IMR-90 (cell line): ENCODE data around the gene SLC40A1. TPM values are rescaled to one million over a fixed set of nuclear protein-coding genes. Genes with fewer than 3 reads are reported as not detected.

Source experiments
- ATAC-seq: fragments of 200-7000 bp; cut with Tn5 transposase; 2 replicates; pipeline ENCODE4 v1.9.1; 2020; ENCODE audit warnings: low read depth, mild to moderate bottlenecking, moderate library complexity
- BruUV-seq: library from RNA; stranded (reverse); fragments of 400-500 nt; replicated peaks from 2 replicates; lab custom pipeline; 2021; lab: Mats Ljungman, UMichigan
- CTCF ChIA-PET: fragments of 300-600 bp; formaldehyde crosslinking; extraction: SDS; loops from one replicate; lab custom pipeline; 2021; ENCODE audit warnings: antibody characterized with exemption; lab: Yijun Ruan, JAX
- POLR2A ChIA-PET: fragments of 300-600 bp; sonication (Branson Sonifier 250); formaldehyde crosslinking; loops from one replicate; lab custom pipeline; 2022; ENCODE audit warnings: antibody characterized with exemption; ENCODE audit not compliant: unreplicated experiment; lab: Charles Lee
- DNase-seq: peaks from one replicate; pipeline ENCODE4 v3.0.0; 2013
- H2AFZ ChIP-seq: replicated peaks from 2 replicates; pipeline ENCODE3; 2013; ENCODE audit warnings: low read length, mild to moderate bottlenecking; ENCODE audit not compliant: poor library complexity
- H2AK5ac ChIP-seq: 2 replicates; pipeline ENCODE4 v1.6.1; 2013; ENCODE audit warnings: low read depth, low read length, inconsistent platforms
- H2AK9ac ChIP-seq: replicated peaks from 2 replicates; pipeline ENCODE3; 2013; ENCODE audit warnings: mild to moderate bottlenecking, low read depth, low read length, moderate library complexity; ENCODE audit not compliant: poor library complexity
- H2BK120ac ChIP-seq: 2 replicates; pipeline ENCODE4 v1.6.1; 2013; ENCODE audit warnings: low read depth, low read length, inconsistent platforms
- H2BK15ac ChIP-seq: 3 replicates; pipeline ENCODE4 v1.6.1; 2013; ENCODE audit warnings: low read depth, low read length, inconsistent platforms
- H2BK20ac ChIP-seq: 2 replicates; pipeline ENCODE4 v1.6.1; 2013; ENCODE audit warnings: low read depth, mild to moderate bottlenecking, inconsistent platforms, low read length, moderate library complexity
- H2BK5ac ChIP-seq: 2 replicates; pipeline ENCODE4 v1.6.1; 2013; ENCODE audit warnings: mild to moderate bottlenecking, low read depth, low read length, inconsistent platforms; ENCODE audit not compliant: poor library complexity, severe bottlenecking
- H3K14ac ChIP-seq: replicated peaks from 2 replicates; pipeline ENCODE4 v1.6.1; 2013; ENCODE audit warnings: low read depth, low read length, inconsistent platforms
- H3K18ac ChIP-seq: 2 replicates; pipeline ENCODE4 v1.6.1; 2013; ENCODE audit warnings: low read depth, low read length, control low read depth
- H3K23ac ChIP-seq: 2 replicates; pipeline ENCODE4 v1.6.1; 2013; ENCODE audit warnings: low read depth, low read length, inconsistent platforms
- H3K27ac ChIP-seq: 2 replicates; pipeline ENCODE4 v1.5.1; 2013; ENCODE audit warnings: mild to moderate bottlenecking, control low read depth, low read length; ENCODE audit not compliant: insufficient read depth
- H3K27me3 ChIP-seq: 2 replicates; pipeline ENCODE4 v1.6.1; 2013; ENCODE audit warnings: low read length; ENCODE audit not compliant: control insufficient read depth, insufficient read depth
- H3K36me3 ChIP-seq: 2 replicates; pipeline ENCODE4 v1.6.1; 2013; ENCODE audit warnings: low read length, mixed read lengths; ENCODE audit not compliant: control insufficient read depth, insufficient read depth
- H3K4ac ChIP-seq: 2 replicates; pipeline ENCODE4 v1.6.1; 2013; ENCODE audit warnings: low read depth, low read length, inconsistent platforms
- H3K4me1 ChIP-seq: 2 replicates; pipeline ENCODE4 v1.6.1; 2013; ENCODE audit warnings: low read length, mixed read lengths; ENCODE audit not compliant: control insufficient read depth, insufficient read depth
- H3K4me2 ChIP-seq: 2 replicates; pipeline ENCODE4 v1.6.1; 2013; ENCODE audit warnings: low read depth, mild to moderate bottlenecking, control low read depth, low read length, moderate library complexity
- H3K4me3 ChIP-seq: 2 replicates; pipeline ENCODE4 v1.5.1; 2013; ENCODE audit warnings: low read depth, mild to moderate bottlenecking, control low read depth, low read length, moderate library complexity; ENCODE audit not compliant: insufficient read depth
- H3K56ac ChIP-seq: 2 replicates; pipeline ENCODE4 v1.6.1; 2013; ENCODE audit warnings: low read length, inconsistent platforms; ENCODE audit not compliant: insufficient read depth; ENCODE audit errors: extremely low read depth
- H3K79me1 ChIP-seq, 2 experiments: 2 replicates each; pipeline ENCODE4 v1.6.1; 2013; ENCODE audit warnings: low read length in 2 of 2, inconsistent platforms in 1 of 2, low read depth in 1 of 2
- H3K9ac ChIP-seq: 2 replicates; pipeline ENCODE4 v1.6.1; 2013; ENCODE audit warnings: low read depth, low read length, control low read depth
- H3K9me1 ChIP-seq: 2 replicates; pipeline ENCODE4 v1.6.1; 2013; ENCODE audit warnings: low read length, inconsistent platforms; ENCODE audit not compliant: insufficient read depth
- H3K9me3 ChIP-seq: 2 replicates; pipeline ENCODE4 v1.6.1; 2013; ENCODE audit warnings: low read length; ENCODE audit not compliant: control insufficient read depth, insufficient read depth
- H4K20me1 ChIP-seq: 2 replicates; pipeline ENCODE4 v1.6.1; 2013; ENCODE audit warnings: low read length, inconsistent platforms; ENCODE audit not compliant: insufficient read depth
- H4K5ac ChIP-seq: 2 replicates; pipeline ENCODE4 v1.6.1; 2013; ENCODE audit warnings: mild to moderate bottlenecking, low read depth, low read length, control low read depth
- H4K8ac ChIP-seq, 2 experiments: 2 replicates each; pipeline ENCODE4 v1.6.1; 2013; ENCODE audit warnings: low read depth in 2 of 2, low read length in 2 of 2, control low read depth in 1 of 2, inconsistent platforms in 1 of 2
- H4K91ac ChIP-seq: 2 replicates; pipeline ENCODE4 v1.6.1; 2013; ENCODE audit warnings: low read depth, low read length, inconsistent platforms; ENCODE audit not compliant: insufficient read depth
- BHLHE40 ChIP-seq: fragments of 150-350 bp; IDR thresholded peaks from 2 replicates; pipeline ENCODE4 v1.6.1; 2016; ENCODE audit warnings: mild to moderate bottlenecking, low read depth, low read length
- CEBPB ChIP-seq: IDR thresholded peaks from 2 replicates; pipeline ENCODE4 v1.6.1; 2012; ENCODE audit warnings: low read depth, low read length, improper control_type of control experiment
- MAFK ChIP-seq: IDR thresholded peaks from 2 replicates; pipeline ENCODE4 v1.6.1; 2012; ENCODE audit warnings: low read depth, low read length, improper control_type of control experiment
- MAZ ChIP-seq: IDR thresholded peaks from 2 replicates; pipeline ENCODE4 v1.6.1; 2012; ENCODE audit warnings: low read depth, mild to moderate bottlenecking, low read length, improper control_type of control experiment, moderate library complexity, borderline replicate concordance
- MXI1 ChIP-seq: IDR thresholded peaks from 2 replicates; pipeline ENCODE4 v1.6.1; 2012; ENCODE audit warnings: low read depth, mild to moderate bottlenecking, low read length, moderate library complexity, borderline replicate concordance
- NFE2L2 ChIP-seq: fragments of 150-350 bp; IDR thresholded peaks from 2 replicates; pipeline ENCODE4 v1.6.1; 2016; ENCODE audit warnings: low read depth, mild to moderate bottlenecking, low read length
- POLR2A ChIP-seq: IDR thresholded peaks from 2 replicates; pipeline ENCODE4 v1.6.1; 2012; ENCODE audit warnings: mild to moderate bottlenecking, low read depth, low read length
- RAD21 ChIP-seq: IDR thresholded peaks from 2 replicates; pipeline ENCODE4 v1.6.1; 2012; ENCODE audit warnings: low read length, improper control_type of control experiment
- SMC3 ChIP-seq: fragments of 150-350 bp; IDR thresholded peaks from 2 replicates; pipeline ENCODE4 v1.6.1; 2016; ENCODE audit warnings: low read depth, mild to moderate bottlenecking, antibody characterized with exemption, low read length, moderate library complexity
- WGBS, 2 experiments: methylation state at CpG; one replicate each; pipeline versions ENCODE4 v1.1.5 to v1.1.7; 2013; ENCODE audit warnings: missing lambda C conversion rate in 2 of 2; ENCODE audit not compliant: insufficient read length in 1 of 2; ENCODE audit errors: extremely low coverage in 2 of 2; 5-methylcytosine and 5-hydroxymethylcytosine counted together
- dilution Hi-C: fragments of 300-500 bp; cut with HindIII; formaldehyde crosslinking; loops from one replicate; pipeline ENCODE4 v1.14.3; 2018; ENCODE audit warnings: low sequenced_read_pairs; ENCODE audit not compliant: unreplicated experiment
- in situ Hi-C: fragments of 300-500 bp; cut with MboI; formaldehyde crosslinking; loops from 3 replicates; pipeline ENCODE4 v1.14.3; 2019; ENCODE audit warnings: low sequenced_read_pairs, inconsistent platforms, mixed read lengths
- intact Hi-C: fragments of 100-400 bp; cut with micrococcal nuclease; formaldehyde crosslinking; loops from 2 replicates; pipeline ENCODE4 v1.10.0; 2022
- polyA plus RNA-seq, 3 experiments: library from polyadenylated mRNA; depleted of rRNA; stranded (reverse); fragments of >200 nt; gene quantifications; 2 replicates each; pipeline ENCODE4 v1.2.3, GENCODE V29; 2012; ENCODE audit warnings: low replicate concordance in 1 of 3
- total RNA-seq: library from RNA; depleted of rRNA; stranded (reverse); fragments of >200 nt; gene quantifications from 2 replicates; pipeline ENCODE4 v1.2.3, GENCODE V29; 2012
- TF ChIP-seq, protein P1 (sequence below): fragments of 150-350 bp; IDR thresholded peaks from 2 replicates; pipeline ENCODE4 v1.6.1; 2016; ENCODE audit warnings: low read depth, mild to moderate bottlenecking, low read length, moderate library complexity, borderline replicate concordance
- TF ChIP-seq, protein P2 (sequence below): conservative IDR thresholded peaks from 2 replicates; pipeline ENCODE4 v1.5.1; 2012; ENCODE audit warnings: mild to moderate bottlenecking, low read depth, low read length, improper control_type of control experiment

The SLC40A1 gene
- total and polyA plus RNA-seq, 2 of the 4 experiments (the other 2 are of a cell fraction): 1.5 to 5.0 TPM

- Histone ChIP-seq H2BK5ac (no peak overlapping the region), H2AFZ (no peak overlapping the region), H3K9ac (no peak overlapping the region), H4K91ac (no peak overlapping the region), H3K4me2 (no peak overlapping the region), H3K9me3 (no peaks in the 10 kb centered on the region), H4K20me1 (no peaks in the 10 kb centered on the region), H3K14ac (no peak overlapping the region), H2AK5ac (no peak overlapping the region), H4K5ac (no peak overlapping the region), H2BK20ac (no peak overlapping the region), H3K79me1 (no peaks in the 10 kb centered on the region), H3K4me1 (peaks cover 2% of the 10 kb centered on the region; the same call in 1 of the 2 replicates), H3K18ac (no peak overlapping the region), H3K27ac (no peak overlapping the region), H2AK9ac (no peak overlapping the region), H3K36me3 (peaks cover 9% of the 10 kb centered on the region), H3K27me3 (no peaks in the 10 kb centered on the region), H3K4me3 (no peak overlapping the region), H3K9me1 (0 out of 2 replicates have a peak, but pooled peaks cover under 1% of the 10 kb centered on the region), H3K23ac (no peak overlapping the region), H2BK15ac (no peak overlapping the region), H3K56ac (no peak overlapping the region), H4K8ac (no peak overlapping the region), H3K4ac (no peak overlapping the region), H2BK120ac (no peak overlapping the region)
- TF ChIP-seq, protein P1, sequence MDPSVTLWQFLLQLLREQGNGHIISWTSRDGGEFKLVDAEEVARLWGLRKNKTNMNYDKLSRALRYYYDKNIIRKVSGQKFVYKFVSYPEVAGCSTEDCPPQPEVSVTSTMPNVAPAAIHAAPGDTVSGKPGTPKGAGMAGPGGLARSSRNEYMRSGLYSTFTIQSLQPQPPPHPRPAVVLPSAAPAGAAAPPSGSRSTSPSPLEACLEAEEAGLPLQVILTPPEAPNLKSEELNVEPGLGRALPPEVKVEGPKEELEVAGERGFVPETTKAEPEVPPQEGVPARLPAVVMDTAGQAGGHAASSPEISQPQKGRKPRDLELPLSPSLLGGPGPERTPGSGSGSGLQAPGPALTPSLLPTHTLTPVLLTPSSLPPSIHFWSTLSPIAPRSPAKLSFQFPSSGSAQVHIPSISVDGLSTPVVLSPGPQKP: no peak
- TF ChIP-seq MAZ (no peak), NFE2L2 (no peak), SMC3 (no peak), MAFK (no peak), POLR2A (no peak), BHLHE40 (no peak), CEBPB (no peak), RAD21 (no peak), MXI1 (no peak)
- TF ChIP-seq, protein P2, sequence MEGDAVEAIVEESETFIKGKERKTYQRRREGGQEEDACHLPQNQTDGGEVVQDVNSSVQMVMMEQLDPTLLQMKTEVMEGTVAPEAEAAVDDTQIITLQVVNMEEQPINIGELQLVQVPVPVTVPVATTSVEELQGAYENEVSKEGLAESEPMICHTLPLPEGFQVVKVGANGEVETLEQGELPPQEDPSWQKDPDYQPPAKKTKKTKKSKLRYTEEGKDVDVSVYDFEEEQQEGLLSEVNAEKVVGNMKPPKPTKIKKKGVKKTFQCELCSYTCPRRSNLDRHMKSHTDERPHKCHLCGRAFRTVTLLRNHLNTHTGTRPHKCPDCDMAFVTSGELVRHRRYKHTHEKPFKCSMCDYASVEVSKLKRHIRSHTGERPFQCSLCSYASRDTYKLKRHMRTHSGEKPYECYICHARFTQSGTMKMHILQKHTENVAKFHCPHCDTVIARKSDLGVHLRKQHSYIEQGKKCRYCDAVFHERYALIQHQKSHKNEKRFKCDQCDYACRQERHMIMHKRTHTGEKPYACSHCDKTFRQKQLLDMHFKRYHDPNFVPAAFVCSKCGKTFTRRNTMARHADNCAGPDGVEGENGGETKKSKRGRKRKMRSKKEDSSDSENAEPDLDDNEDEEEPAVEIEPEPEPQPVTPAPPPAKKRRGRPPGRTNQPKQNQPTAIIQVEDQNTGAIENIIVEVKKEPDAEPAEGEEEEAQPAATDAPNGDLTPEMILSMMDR: no peak
- dilution Hi-C loops: no loop called here
- BruUV-seq: no TSS peak
- POLR2A ChIA-PET: no interaction called here
- no peak for DNase-seq
- CTCF ChIA-PET: interaction anchor here (1.1 kb wide), 1 partner anchor 32 kb away, joined by 3 read pairs; no protein-coding TSS in a partner anchor
- no peak for ATAC-seq
- no CpG with 5 or more reads among the region's 1 CpG for WGBS, 2 experiments
- in situ Hi-C loops: no loop called here
- intact Hi-C loops: no loop called here
Observed at GRCh38 chr2:189576396-189576795, 4.2 kb downstream of the SLC40A1 start.
